Gastroesophageal sphincter (tissue), 4 donors: ENCODE results near the gene DHCR24. TPM values are rescaled to one million over a fixed set of nuclear protein-coding genes. Genes with fewer than 3 reads are reported as not detected.

Experiments
- ATAC-seq: fragments of 150-250 bp; one replicate; pipeline ENCODE4 v1.9.1; 2016; ENCODE audit warnings: mild to moderate bottlenecking, moderate library complexity
- H3K27ac ChIP-seq, 4 donors: fragments of 200-600 bp; sonication (generic) in 3 of 4; 1 replicate in 3 of 4; 2 replicates in 1 of 4; pipeline ENCODE4 v1.5.1; 2016 to 2019
- H3K27me3 ChIP-seq: fragments of 200-600 bp; sonication (generic); one replicate; pipeline ENCODE4 v1.5.1; 2019
- H3K36me3 ChIP-seq, 2 donors: fragments of 200-600 bp; sonication (generic); one replicate each; pipeline ENCODE4 v1.5.1; 2019; ENCODE audit warnings: control low read depth in 1 of 2
- H3K4me1 ChIP-seq, 3 donors: fragments of 200-600 bp; sonication (generic); 1 replicate in 2 of 3; 2 replicates in 1 of 3; pipeline ENCODE4 v1.5.1; 2016 to 2019; ENCODE audit warnings: control low read depth in 2 of 3
- H3K4me3 ChIP-seq, 2 donors: fragments of 200-600 bp; sonication (generic); one replicate each; pipeline ENCODE4 v1.5.1; 2019; ENCODE audit warnings: mild to moderate bottlenecking in 1 of 2, moderate library complexity in 1 of 2
- H3K9me3 ChIP-seq, 3 donors: fragments of 200-600 bp; sonication (generic); one replicate each; pipeline ENCODE4 v1.5.1; 2017 to 2019; ENCODE audit warnings: control low read depth in 2 of 3
- EP300 ChIP-seq: sonication (generic); formaldehyde crosslinking; IDR thresholded peaks from one replicate; pipeline ENCODE4 v1.6.1; 2017; ENCODE audit warnings: antibody characterized with exemption, mild to moderate bottlenecking
- POLR2A ChIP-seq, 2 donors: fragments of 450-650 bp; IDR thresholded peaks; one replicate each; pipeline ENCODE4 v1.6.1; 2017; ENCODE audit warnings: antibody characterized with exemption in 2 of 2, mild to moderate bottlenecking in 2 of 2, moderate library complexity in 1 of 2
- POLR2AphosphoS5 ChIP-seq: sonication (generic); formaldehyde crosslinking; IDR thresholded peaks from one replicate; pipeline ENCODE4 v1.6.1; 2017; ENCODE audit warnings: antibody characterized with exemption
- WGBS, 2 donors: methylation state at CpG; one replicate each; pipeline ENCODE4 v1.1.5; 2018; ENCODE audit warnings: low coverage in 1 of 2; 5-methylcytosine and 5-hydroxymethylcytosine counted together
- total RNA-seq, 4 donors: library from RNA; depleted of rRNA; stranded (reverse); fragments of >200 nt; gene quantifications; one replicate each; pipeline ENCODE4 v1.1.0, GENCODE V29; 2016
- TF ChIP-seq, protein P1 (sequence below), 4 experiments: fragments of 200-600 bp in 2 of 4; fragments of 450-650 bp in 2 of 4; sonication (generic) in 1 of 4; IDR thresholded peaks; one replicate each; pipeline ENCODE4 v1.5.1; 2017 to 2019; ENCODE audit warnings: antibody characterized with exemption in 4 of 4, mild to moderate bottlenecking in 2 of 4, moderate library complexity in 2 of 4

The DHCR24 gene
- total RNA-seq, 4 donors from 2014 or later = 7.9 to 31.9 (median 15.9) TPM

DNA sequence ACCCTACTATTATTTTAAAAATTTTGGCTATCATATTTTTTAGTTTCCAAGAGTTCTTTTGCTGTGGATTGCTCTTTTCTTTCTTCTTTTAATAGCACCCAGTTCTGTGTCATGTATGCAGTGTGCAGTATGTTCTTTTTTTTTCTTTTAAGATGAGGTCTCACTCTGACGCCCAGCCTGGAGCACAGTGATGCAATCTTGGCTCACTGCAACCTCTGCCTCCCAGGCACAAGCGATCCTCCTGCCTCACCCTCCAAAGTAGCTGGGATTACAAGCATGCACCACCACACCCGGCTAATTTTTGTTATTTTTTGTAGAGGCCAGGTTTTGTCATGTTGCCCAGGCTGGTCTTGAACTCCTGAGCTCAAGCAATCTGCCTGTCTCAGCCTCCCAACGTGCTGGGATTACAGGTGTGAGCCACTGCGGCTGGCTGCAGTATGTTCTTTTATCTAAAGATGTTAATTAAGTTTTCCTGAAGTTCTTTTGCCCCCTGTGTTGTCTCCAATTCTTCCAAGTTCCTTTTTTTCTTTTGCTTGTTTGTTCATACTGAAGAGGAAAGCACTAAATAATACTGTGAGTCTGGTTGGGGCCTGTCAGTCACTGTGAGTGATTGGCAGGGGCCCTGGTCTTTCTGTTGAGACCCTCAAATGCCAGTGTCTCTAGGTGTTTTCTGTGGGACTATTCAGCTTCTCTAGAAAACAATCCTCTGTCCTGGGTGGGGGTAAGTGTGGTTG is 68.4 kb downstream of the DHCR24 start:
- H3K27me3 ChIP-seq = no peaks in the 10 kb centered on the region
- H3K36me3 ChIP-seq = no peaks in the 10 kb centered on the region
- no peak overlapping the region for H3K27ac ChIP-seq
- no peaks in the 10 kb centered on the region for H3K4me1 ChIP-seq
- H3K4me3 ChIP-seq = no peak overlapping the region
- no peak for ATAC-seq
- no peak for TF ChIP-seq POLR2AphosphoS5
- TF ChIP-seq EP300 = no peak
- no peak for TF ChIP-seq POLR2A (IDR thresholded peaks at IDR 0.05)
- TF ChIP-seq, protein P1, sequence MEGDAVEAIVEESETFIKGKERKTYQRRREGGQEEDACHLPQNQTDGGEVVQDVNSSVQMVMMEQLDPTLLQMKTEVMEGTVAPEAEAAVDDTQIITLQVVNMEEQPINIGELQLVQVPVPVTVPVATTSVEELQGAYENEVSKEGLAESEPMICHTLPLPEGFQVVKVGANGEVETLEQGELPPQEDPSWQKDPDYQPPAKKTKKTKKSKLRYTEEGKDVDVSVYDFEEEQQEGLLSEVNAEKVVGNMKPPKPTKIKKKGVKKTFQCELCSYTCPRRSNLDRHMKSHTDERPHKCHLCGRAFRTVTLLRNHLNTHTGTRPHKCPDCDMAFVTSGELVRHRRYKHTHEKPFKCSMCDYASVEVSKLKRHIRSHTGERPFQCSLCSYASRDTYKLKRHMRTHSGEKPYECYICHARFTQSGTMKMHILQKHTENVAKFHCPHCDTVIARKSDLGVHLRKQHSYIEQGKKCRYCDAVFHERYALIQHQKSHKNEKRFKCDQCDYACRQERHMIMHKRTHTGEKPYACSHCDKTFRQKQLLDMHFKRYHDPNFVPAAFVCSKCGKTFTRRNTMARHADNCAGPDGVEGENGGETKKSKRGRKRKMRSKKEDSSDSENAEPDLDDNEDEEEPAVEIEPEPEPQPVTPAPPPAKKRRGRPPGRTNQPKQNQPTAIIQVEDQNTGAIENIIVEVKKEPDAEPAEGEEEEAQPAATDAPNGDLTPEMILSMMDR (IDR thresholded peaks at IDR 0.05) = no peak
- WGBS, 2 donors = 48 to 58% methylated on average over 3 to 5 of the region's 5 CpGs
- peaks cover 0 to 22% (median 0%) of the 10 kb centered on the region in 3 donors for H3K9me3 ChIP-seq

DNA sequence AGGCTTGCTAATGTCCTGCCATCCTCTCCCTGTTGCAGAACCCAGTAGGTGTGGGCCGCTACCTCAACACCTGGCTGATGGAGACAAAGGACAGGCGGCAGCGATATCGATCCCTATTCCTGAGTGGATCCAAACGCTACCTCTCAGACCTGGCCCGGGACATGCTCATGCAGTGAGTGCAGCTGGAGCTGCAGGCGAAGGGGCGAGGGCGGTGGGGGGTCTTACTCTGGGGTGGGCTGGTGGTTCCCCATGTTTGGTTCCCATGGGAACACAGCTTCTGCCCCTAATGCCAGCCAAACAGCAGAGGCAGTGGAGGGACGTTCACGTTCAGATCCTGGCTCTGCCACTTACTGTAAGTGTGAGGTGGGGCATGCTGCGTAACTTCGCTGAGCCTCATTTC is 70.0 kb downstream of the DHCR24 start:
- Histone ChIP-seq H3K36me3 (no peaks in the 10 kb centered on the region), H3K4me3 (no peak overlapping the region), H3K27me3 (no peaks in the 10 kb centered on the region), H3K27ac (no peak overlapping the region), H3K9me3 (peaks cover 0 to 6% (median 0%) of the 10 kb centered on the region in 3 donors), H3K4me1 (no peaks in the 10 kb centered on the region)
- TF ChIP-seq, protein P1 (IDR thresholded peaks at IDR 0.05) = no peak
- TF ChIP-seq POLR2AphosphoS5 (no peak), EP300 (no peak), POLR2A (IDR thresholded peaks at IDR 0.05) (no peak)
- no peak for ATAC-seq
- WGBS, 2 donors = 80% methylated on average over 1 of the region's 13 CpGs; no CpG with 5 or more reads in 1 of the 2 donors

DNA sequence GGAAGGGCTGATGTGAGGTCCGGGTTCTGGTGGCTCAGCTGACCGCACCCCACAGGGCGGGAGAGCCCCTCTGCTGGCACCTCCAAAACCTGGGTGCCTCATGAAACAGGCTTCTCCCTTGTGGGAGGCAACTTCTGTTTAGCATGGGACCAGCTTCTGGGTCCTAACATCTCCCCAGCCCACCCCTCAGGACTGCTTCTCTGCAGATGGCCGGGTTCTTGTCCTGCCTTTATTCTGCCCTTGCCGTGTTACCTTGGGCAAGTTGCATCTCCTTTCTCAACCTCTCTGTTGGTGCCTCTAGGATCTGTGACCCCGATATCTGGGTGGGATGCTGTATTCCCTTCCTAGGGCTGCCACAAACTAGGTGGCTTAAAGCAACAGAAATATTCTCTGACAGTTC is 70.9 kb downstream of the DHCR24 start:
- 62 to 85% methylated on average over 2 to 3 of the region's 6 CpGs for WGBS, 2 donors
- Histone ChIP-seq H3K36me3 (no peaks in the 10 kb centered on the region), H3K4me3 (no peak overlapping the region), H3K9me3 (no peaks in the 10 kb centered on the region), H3K27ac (no peak overlapping the region), H3K27me3 (no peaks in the 10 kb centered on the region), H3K4me1 (no peaks in the 10 kb centered on the region)
- no peak for TF ChIP-seq POLR2AphosphoS5
- no peak for TF ChIP-seq POLR2A (IDR thresholded peaks at IDR 0.05)
- TF ChIP-seq EP300 = no peak
- TF ChIP-seq, protein P1 (IDR thresholded peaks at IDR 0.05) = no peak
- ATAC-seq = no peak

DNA sequence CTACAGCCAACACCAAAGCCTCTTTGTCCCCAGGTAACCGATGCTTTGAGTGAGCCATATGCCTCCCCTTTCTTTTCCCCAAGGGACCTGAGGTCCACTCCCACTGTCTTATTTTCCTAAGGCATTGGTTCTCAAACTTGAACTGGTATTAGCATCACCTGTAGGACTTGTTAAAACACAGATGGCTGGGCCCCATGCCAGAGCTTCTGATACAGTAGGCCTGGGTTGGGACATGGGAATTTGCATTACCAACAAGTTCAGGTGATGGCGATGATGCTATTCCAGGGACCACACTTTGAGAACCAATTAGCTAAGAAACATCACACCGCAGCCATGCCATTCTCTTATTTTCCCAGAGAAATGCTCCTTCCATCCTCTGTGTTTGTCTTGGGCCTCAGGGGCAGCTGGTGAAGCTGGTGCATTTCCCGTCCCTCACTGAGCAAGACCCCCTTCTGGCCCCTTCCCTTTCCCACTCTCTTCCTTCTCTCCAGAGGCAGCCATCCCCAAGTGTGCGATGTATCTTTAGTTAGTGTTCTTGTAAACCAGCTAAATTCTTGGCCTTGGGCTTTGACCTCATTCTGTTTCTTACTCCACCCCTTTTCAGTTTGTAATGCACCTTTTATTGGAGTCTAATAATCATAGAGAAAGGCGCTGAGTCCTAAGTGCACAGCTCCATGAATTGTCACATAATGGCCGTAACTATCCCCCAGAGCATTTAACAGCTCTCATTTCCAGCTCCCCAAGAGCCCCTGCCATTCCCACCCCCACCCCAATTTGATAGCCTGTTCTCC is 71.7 kb downstream of the DHCR24 start:
- Histone ChIP-seq H3K4me3 (no peak overlapping the region), H3K9me3 (no peaks in the 10 kb centered on the region), H3K27me3 (no peaks in the 10 kb centered on the region), H3K27ac (no peak overlapping the region), H3K36me3 (no peaks in the 10 kb centered on the region), H3K4me1 (no peaks in the 10 kb centered on the region)
- TF ChIP-seq EP300 = no peak
- TF ChIP-seq, protein P1 (IDR thresholded peaks at IDR 0.05) = no peak
- no peak for TF ChIP-seq POLR2A (IDR thresholded peaks at IDR 0.05)
- no peak for TF ChIP-seq POLR2AphosphoS5
- WGBS, 2 donors = 87 to 92% methylated on average over 4 to 5 of the region's 7 CpGs
- no peak for ATAC-seq
